Fibroblast of skin of right quadriceps (primary cell): ENCODE results near the gene RNPS1.
"Not testable (repeated sequence)": the region's sequence is repeated elsewhere in the genome, so short reads cannot be mapped to it uniquely, and the experiment has no call there.

Experiments used
- DNase-seq: peaks from one replicate; pipeline ENCODE4 v3.0.0-alpha.2; 2013

Gene RNPS1

DNA sequence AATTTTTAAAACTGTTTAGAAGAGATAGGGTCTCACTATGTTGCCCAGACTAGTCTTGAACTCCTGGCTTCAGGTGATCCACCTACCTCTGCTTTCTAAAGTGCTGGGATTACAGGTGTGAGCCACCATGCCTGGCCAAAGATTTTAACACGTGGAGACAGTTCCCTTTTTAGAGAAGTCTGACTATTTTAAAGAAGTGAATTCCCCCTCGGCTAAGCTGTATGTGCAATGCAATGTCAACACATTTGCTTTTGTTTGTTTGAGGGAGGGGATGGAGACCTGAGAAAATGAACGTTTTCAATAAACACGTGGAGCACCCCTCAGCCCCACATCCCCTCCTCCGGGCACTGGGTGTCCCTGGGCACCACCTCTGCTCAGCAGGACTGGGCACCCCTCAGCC, 14.3 kb upstream of the RNPS1 start:
- DNase-seq: no peak

DNA sequence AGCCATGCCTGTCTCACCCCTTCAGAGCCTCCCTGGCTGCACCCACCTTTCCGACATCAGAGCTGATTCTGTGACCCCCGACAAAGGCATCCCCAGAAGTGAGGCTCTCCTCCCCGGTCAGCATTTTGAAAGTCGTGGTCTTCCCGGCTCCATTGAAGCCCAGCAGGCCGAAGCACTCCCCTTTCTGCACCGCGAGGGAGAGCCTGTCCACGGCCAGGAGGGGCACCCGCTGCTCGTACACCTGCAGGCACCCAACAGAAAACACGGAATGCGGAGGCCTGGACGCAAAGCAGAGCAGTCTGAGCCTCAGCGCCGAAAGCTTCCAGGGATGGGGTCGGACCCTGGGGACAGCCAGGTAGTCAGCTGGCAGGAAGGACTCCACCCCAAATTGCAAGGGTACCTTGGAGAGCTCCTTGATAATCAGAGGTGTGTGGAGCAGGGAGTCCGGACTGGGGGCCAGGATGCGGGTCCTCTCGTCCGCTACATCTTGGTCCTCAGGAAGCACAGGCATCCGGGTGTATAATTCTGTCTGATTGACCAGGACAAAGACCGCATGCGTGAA, 13.1 kb upstream of the RNPS1 start:
- no peak for DNase-seq

DNA sequence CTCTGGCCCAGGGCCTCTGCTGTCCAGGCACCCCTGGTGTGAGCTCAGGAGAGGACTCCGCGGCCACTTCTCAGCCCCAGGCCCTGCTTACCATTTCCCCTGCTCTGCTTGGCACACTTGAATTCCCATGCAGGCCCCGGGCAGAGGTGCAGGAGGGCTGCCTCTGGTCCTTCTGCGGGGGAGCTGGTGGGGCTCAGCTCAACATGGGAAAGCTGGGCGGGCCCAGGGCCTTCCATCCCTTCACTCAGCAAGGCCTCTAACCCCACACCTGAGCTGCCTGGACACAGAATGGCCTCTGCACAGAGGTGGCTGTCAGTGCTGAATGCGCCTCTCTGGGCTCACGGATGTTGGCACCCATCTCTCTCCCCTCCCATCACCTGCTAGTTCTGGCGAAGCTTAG, 12.5 kb upstream of the RNPS1 start:
- no peak for DNase-seq

DNA sequence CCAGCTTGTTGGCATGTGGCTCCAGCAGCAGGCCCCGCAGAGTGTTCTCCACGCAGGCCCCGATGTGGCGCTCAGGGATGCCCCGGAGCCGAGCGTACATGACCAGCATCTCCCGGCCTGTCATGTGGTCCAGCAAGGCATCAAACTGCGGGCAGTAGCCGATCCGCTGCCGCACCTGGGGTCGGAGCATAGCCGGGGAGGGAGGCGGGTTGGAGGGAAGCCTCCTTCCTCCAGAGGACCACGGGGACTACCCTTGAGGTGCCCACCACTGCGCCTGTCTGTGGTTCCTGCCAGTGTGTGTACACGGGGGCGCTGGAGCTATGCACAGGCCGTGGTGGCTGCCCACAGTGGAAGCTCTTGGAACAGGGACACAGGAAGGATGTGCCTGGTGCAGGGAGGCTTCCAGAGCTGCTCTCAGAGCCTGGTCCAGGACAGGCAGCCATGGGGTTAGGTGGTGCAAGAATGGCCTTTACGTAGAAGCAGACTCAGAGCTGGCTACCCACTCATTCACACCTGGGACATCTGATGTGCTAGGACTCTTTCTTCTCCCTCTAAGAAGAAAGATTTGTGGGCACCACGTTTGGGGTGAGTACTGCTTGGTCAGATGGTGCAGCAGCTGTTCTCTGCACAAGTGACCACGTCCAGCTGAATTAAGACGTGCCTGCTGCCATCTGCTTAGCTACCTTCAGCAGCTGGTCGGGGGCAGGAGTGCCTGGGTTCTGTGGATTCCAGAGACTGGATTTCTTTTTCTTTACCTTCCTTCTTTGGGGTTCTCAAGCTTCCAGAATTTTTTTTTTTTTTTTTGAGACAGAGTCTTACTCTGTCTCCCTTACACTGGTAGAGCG, 11.3 kb upstream of the RNPS1 start:
- no peak for DNase-seq

DNA sequence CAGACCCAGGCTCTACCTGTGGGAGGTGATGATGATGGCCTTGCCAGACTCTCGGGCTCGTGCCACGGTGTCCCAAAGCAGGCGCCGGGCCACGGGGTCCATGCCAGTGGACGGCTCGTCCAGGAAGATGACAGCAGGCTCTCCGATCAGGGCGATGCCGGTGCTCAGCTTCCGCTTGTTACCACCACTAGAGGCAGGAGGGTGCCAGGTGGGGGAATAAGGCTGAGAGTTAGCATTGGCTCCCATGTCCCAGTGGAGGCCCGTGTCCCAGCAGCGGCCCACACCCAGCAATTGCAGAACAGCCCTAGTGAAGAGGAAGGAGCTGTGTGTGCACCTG, 10.3 kb upstream of the RNPS1 start:
- DNase-seq: no peak

DNA sequence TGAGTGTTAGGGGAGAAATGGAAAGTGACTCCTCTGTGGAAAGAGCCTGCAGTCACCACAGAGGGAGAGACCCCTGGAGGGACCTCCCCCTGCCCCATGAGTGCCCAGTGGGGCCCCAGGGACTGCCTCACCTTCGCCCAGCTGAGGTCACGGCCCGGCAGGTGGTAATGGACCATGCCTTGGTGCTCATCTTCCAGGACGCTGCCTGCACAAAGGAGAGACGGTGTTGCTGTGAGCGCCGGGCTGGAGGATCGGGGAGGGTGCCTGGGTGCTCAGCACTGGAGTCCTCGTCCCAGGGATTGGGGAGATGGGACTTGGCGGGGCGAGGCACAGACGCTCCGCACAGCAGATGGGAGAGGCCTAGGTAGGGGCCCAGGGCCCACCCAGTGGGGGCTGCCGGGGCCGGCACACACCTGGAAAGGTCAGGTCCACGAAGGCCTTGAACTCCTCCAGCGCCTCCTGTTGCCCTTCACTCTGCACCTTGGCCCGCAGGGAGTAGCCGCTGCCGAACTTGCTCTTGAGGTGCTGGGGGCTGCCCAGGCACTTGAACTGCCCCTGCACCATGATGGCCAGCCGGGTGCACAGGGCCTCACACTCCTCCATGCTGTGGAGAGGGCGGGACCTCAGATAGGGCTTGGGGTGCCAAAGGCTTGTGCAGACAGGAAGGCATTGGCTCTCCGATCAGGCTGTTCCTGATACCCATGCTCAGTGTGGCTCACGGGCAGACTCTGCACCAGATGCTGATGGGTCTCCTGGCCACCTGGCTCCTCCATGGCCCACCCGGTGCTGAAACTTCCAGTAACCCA, 9.7 kb upstream of the RNPS1 start:
- DNase-seq: no peak

DNA sequence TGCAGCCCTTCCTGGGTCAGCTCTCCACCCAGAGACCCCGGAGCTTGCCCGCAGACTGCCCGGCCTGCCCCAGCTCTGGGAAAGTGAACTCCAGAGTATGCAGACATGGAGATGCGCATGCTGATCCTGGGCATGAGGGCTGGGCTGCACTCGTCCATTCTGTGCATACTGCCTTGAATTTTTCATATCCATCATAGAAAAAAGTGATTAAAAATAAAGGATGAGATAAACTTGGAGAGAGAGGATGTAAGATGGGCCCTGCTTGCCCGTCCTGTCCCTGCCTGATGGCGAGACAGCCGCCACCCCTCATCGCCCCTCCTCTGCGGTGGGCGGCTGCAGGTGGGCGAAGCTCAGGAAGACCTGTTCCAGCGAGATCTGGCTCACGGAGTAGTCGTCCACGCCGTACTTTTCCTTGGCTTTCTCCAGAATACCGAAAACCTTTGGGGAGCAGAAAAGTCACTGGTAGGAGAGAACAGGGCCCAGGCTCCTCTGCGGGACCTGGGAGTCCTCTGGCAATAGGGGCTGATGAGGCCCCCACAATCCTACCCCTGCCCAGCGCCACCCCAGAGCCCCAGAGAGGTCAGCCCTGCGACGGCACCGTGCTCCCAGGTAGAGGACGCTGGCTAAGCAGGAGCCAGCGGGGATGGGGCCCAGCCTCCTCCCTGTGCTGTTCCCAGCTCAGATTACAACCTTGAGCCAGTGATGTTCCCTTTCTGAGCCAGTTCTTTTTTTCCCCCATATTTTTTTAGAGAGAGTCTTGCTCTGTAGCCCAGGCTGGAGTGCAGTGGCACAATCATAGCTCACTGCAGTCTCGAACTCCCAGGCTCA, 8.7 kb upstream of the RNPS1 start:
- DNase-seq: no peak

DNA sequence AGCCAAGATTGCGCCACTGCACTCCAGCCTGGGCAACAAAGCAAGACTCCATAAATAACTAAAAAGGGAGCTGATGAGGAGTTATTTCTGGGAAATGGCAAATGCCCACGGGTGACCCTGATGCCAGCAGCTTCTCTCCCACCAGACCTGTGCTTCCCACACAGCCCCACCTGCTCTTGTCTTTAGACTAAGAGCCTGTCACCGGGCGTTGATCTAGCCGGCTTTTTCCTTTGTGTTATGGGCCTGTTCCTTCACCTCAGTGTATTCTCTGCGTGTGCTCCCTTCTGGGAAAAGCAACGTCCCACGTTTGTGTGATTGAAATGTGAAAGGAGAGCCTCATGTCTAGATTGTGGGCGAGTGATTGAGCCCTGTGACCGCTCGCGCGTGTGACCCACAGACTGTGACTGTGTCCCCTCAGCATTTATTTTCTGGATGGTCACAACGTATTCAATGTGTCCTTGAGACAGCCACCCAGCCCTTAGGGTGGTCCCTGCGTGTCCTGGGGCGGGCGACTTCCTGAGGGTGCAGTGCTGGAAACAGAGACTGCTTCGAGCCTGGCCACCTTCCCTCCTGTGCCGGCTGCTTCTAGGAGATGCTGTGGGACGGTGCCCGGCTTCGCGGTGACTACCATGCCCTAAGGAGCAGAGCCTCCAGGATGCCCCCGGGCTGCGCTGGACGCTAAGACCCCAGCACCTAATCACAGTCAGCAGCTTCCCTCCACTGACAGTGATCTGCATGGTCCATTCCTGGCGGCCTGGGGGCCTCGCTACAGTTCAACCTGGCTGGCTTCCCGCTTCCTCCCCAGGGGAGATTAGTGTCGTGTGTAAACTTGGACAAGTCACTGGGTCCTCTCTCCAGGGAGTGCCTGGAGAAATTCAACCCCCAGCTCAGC, 7.8 kb upstream of the RNPS1 start:
- DNase-seq: no peak

DNA sequence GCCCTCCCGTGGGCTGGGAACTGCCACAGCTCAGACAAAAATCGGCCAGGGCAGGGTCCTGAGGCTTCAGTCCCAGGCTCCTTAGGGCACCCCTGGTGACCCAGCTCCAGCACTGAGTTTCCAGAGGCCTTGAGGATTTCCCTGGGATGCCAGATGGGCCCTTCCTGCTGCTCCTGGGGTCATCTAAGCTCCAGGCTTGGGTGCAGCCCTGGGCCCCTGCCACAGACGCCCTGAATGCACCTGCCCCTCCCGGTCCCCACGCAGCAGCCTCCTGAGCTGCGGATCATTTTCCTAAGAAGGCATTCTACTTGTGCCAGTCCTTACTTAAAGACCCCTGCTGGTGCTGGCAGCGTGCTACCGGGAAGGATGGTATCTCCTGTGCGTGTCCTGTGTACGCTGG, 6.0 kb upstream of the RNPS1 start:
- no peak for DNase-seq

DNA sequence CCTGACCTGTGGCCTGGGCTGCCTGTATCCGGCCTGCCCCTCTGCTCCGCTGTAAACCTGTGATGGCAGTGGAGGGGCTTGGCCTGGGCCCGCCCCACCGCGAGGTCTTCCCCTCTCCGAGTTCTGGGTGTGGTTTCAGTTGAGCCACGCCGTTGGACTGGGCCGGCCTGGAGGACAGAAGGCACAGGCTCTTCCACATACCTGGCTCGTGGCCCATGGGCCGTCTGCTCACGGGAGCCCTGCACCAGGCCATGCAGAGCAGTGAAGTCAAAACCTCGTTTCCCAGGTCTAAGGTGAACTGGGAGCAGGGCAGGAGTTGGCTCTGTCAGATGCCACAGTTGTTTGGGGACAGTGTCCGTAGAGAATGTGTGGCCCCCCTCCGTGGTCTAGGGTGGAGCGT, 5.6 kb upstream of the RNPS1 start:
- DNase-seq: no peak

DNA sequence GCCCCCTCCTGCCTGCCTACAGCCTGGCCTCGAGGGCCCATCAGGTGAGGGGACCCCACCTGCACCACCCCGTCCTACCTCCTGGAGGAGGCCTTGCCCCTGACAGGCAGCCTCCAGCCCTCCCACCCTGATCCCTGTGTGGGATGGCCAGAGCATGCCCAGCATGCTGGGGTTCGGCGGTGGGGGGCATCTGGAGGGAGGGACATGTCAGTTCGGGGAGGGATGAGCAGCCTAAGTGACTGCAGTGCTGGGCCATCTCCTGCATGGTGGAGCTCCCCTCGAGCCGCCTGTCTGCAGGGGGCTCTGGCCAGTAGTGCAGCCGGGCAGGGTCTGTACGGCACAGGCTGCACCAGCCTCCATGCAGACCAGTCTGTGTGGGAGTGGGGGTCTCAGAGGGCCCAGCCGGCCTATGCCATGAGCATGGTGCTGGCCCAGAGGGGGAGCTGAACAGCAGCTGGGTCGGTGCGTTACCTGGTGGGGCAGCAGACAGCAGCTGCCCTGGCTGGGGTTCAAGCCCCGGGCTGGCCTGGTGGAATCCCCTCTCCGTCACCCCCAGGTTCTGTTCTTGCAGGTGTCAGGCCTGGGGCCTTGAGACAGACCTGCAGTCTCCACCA, 4.0 kb upstream of the RNPS1 start:
- DNase-seq: no peak

DNA sequence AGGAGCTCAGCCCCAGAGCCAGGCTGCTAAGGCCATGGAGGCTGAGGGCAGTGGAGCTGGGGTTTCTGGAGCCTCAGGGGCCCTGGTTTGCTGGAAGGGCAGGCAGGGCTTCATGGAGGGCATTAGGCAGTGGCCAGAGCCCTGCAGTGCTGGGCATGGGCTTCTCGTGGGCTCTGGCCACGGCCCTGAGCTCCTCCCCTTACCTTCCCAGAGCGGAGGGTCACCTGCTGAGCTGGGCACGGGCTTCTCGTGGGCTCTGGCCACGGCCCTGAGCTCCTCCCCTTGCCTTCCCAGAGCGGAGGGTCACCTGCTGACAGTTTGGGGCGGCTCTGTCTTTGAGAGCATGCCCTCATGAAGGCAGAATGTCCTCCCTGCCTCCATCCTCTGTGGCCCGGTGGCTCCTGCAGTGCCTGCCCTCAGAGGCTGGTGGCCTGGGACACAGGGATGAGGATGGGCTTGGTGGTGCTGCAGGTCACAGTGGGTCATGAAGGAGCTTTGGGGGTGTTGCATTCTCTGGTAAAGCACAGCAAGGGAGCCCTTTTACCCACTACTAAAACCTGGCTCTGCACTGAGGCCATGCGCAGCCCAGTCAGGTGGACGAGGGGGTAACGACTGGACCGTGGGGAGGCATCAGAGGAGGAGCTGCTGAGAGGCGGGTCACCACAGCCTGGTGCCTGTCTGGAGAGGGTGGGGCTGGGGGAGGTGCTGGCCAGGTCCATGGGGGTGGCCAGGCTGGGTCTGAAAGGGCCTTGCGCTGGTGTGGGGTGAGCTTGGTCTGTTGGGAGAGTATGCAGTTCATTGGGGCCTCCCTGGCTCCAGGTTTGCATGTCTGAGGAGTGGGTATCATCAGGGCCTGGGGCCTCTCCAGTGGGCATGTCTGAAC, 2.9 kb upstream of the RNPS1 start:
- no peak for DNase-seq

DNA sequence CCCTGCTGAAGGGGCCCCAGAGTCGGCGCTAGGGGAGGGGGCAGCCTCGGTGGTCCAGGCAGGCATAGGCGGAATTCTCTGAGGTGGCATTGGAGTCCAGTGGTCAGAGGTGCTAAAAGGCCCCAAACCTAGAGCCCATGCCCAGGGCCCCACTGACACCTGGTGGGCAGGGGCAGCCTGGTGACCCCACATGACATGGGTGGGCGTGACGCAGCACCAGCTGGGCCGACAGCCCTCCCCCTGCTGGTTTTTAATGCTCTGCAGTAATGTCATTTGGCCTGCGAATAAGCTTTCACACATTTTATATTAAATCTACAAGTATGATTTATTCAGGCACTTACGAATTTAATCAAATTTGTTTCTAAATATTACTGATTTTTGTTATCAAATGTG, 2.1 kb upstream of the RNPS1 start:
- DNase-seq: no peak

DNA sequence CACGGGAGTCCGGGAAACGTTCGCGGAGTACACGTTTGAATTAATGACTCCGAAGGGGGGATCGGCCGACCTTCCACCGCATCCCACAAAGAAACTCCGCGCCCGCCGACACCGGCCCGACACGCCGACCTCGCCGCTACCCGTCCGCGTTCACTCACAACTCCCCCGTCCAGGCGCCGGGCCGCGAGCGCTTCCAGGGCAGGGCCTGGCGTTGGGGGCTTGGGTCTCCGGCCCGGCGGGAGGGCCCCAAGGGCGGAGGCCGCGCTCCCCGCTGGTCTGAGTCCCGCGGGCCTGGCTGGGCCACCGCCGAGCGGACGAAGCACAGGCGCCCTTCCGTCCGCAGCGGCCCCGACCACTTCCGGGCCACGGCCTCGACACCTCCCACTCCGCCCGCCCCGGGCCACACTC, 417 bp downstream of the RNPS1 start:
- not testable (repeated sequence) for DNase-seq

DNA sequence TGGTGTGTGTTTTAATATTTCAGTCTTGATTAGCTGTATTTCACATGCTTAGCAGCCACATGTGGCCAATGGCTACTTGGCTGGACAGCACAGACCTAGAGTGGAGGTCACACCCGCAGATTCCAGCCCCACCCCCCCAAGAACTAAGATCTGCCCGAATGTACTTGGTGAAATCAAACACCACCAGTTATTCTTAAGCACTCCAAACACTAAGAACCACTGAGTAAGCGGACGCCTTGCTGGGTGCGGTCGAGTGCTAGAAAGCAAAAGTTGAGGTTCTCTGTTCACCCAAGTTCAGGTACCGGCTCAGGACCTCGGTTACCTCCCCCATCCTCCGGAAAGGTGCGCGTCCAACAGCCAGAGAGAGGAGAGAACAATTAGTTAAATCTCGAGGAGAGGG, 1.0 kb downstream of the RNPS1 start:
- not testable (repeated sequence) for DNase-seq

DNA sequence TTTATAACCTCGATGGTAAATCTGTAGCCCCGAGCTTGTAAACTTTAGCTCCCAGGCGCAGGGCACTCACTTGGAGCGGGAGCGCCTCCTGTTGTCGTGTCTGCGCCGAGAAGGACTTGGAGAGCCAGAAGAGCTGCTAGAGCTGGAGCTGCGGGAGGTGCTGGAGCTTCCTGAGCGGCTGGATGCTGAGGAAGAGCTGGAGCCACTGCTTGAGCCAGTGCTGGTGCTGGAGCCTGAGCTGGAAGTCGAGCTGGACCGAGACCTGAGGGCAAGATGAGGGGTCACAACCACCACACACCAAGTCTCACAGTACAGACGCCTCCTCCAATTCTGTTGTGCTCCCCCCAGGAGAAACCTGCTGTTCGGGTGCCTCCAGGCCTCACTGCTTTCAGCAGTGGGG, 4.9 kb downstream of the RNPS1 start:
- not testable (repeated sequence) for DNase-seq

DNA sequence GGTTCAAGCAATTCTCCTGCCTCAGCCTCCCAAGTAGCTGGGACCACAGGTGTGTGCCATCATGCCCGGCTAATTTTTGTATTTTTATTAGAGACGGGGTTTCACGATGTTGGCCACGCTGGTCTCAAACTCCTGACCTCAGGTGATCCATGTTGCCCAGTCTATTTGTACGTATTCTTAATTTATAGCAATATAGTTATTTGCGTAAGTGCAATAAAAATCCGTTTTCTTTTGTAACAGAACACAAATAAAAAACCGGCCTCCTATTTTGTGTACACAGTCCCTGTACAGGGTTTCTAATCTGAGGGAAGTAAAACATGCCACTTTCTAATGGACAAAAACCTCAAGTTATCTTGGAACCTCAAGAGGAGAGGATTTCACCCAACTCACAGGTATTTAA, 7.7 kb downstream of the RNPS1 start:
- no peak for DNase-seq

DNA sequence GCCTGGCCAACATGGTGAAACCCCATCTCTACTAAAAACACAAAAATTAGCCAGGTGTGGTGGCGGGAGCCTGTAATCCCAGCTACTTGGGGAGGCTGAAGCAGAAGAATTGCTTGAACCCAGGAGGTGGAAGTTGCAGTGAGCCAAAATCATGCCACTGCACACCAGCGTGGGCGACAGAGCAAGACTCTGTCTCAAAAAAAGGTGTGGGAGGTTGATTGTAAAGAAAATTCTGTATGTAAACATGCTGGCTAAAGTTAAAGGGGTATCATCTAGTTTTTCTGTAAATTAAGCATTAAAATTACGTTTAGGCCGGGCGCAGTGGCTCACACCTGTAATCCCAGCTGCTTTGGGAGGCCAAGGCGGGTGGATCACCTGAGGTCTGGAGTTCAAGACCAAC, 9.4 kb downstream of the RNPS1 start:
- not testable (repeated sequence) for DNase-seq

DNA sequence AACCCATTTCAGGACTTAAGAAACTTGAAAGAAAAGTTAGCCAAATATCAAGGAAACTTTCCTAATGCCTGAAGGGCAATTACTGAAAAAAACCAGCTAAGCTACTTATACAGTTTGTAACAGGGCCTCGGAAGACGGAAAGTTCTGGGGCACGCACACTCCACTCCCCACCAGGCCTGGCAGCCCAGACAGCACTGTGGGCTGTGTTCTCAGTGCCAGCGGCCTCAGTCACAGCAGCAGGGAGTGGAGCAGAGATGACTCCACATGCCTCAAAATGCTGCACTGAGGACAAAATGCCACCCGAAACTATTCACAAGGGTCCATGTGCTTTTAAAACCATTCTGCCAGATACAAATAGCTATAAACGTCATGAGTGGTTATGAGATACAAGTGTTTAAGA, 10.2 kb downstream of the RNPS1 start:
- no peak for DNase-seq

DNA sequence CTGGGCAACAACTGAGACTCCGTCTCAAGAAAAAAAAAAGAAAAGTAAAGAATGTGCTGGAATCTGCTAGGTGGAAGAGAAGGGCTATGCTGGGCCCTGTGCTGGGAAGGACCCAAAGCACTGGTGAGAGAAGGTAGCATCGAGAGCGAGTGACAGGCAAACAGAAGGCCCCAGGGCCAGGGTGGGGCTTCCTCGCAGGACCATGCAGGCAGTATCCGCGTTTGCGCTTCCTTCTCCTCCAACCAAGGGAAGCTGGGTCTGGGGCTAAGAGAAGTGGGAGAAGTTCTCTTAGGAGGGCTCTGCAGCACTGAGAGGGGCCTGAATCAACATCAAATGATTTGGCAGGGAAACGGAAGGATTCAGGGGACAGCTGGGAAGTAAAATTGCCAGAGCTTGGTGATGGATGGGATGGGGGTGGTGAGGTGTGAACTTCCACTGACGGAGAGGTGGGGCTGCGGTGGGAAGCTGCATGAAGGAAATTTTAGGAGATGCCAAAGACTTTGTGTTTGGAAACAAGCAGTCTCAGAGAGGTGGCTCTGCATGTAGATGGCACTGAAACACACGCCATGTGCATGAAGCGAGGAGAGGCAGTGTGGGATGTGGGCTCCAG, 11.3 kb downstream of the RNPS1 start:
- DNase-seq: no peak
